LoVo (cell line): ENCODE data around the gene LOC128125822.
A peak's percentile ranks its signal among the peaks of the same experiment; 100 is the strongest.
"Not testable (repeated sequence)": the region's sequence is repeated elsewhere in the genome, so short reads cannot be mapped to it uniquely, and the experiment has no call there.

Experiments used
- DNase-seq: peaks from one replicate; pipeline ENCODE4 v3.0.0-alpha.2; 2016; ENCODE audit warnings: low spot score

The LOC128125822 gene

GRCh38 chr6:63572044-63572746 is at the start of gene LOC128125822, which contains the start of gene PTP4A1:
TSS of gene LOC128125822 (plus strand) at chr6:63572480.
TSS of gene PTP4A1 (plus strand) at chr6:63572480. CDS start at chr6:63576881, 4,401 bp downstream.
- DNase-seq = peak; percentile 95

- DNase-seq = not testable (repeated sequence)
Observed at GRCh38 chr6:63522911-63523287, 49.4 kb upstream of the LOC128125822 start.

- DNase-seq = no peak
Observed at GRCh38 chr6:63523630-63524029, 48.6 kb upstream of the LOC128125822 start.

GRCh38 chr6:63525186-63525878 is 46.9 kb upstream of the LOC128125822 start:
- no peak for DNase-seq

- no peak for DNase-seq
Observed at GRCh38 chr6:63526931-63527330, 45.3 kb upstream of the LOC128125822 start.

- DNase-seq = peak; percentile 78
Observed at GRCh38 chr6:63527658-63528514, 44.4 kb upstream of the LOC128125822 start.

GRCh38 chr6:63529498-63529897 is 42.8 kb upstream of the LOC128125822 start:
- no peak for DNase-seq

GRCh38 chr6:63530182-63530581 is 42.1 kb upstream of the LOC128125822 start:
- no peak for DNase-seq

GRCh38 chr6:63530991-63531390 is 41.3 kb upstream of the LOC128125822 start:
- no peak for DNase-seq

GRCh38 chr6:63533026-63533425 is 39.3 kb upstream of the LOC128125822 start:
- DNase-seq = no peak

- no peak for DNase-seq
Observed at GRCh38 chr6:63533952-63534351, 38.3 kb upstream of the LOC128125822 start.

- no peak for DNase-seq
Observed at GRCh38 chr6:63537201-63537958, 34.9 kb upstream of the LOC128125822 start.

GRCh38 chr6:63537959-63538300 is 34.4 kb upstream of the LOC128125822 start:
- no peak for DNase-seq

GRCh38 chr6:63538550-63538949 is 33.7 kb upstream of the LOC128125822 start:
- DNase-seq = no peak

- DNase-seq = no peak
Observed at GRCh38 chr6:63543001-63543400, 29.3 kb upstream of the LOC128125822 start.

GRCh38 chr6:63543982-63544381 is 28.3 kb upstream of the LOC128125822 start:
- DNase-seq = no peak

GRCh38 chr6:63546236-63546635 is 26.0 kb upstream of the LOC128125822 start:
- DNase-seq = no peak

- DNase-seq = no peak
Observed at GRCh38 chr6:63546697-63547096, 25.6 kb upstream of the LOC128125822 start.

GRCh38 chr6:63549076-63549475 is 23.2 kb upstream of the LOC128125822 start:
- DNase-seq = no peak

- no peak for DNase-seq
Observed at GRCh38 chr6:63553208-63553607, 19.1 kb upstream of the LOC128125822 start.

- DNase-seq = no peak
Observed at GRCh38 chr6:63553900-63554299, 18.4 kb upstream of the LOC128125822 start.

- no peak for DNase-seq
Observed at GRCh38 chr6:63554782-63555181, 17.5 kb upstream of the LOC128125822 start.
